ENCODE results near the gene DSCAM. TPM values are rescaled to one million over a fixed set of nuclear protein-coding genes. Genes with fewer than 3 reads are reported as not detected.

DSCAM gene
- total and polyA plus RNA-seq, 4 donors: 8.2 to 27.7 (median 15.2) TPM

DNA sequence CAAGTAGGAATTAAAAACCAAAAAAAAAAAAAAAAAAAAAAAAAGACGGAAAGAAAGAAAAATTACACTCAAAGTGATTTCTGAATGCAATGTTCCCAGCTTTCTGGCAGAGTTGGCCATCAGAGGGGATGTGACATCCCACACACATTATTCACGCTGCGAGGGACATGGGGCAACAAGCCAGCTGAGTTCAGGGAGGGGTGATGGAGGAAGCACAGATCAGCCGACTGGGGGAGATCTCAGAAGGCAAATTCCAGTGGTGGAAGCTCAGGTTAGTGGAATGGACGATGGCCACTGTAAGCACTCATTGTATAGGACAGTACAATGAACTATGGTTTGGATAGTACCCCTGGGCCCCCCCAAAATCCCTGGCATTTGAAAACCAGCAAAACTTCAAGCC lies 667.8 kb downstream of the DSCAM start:
- peaks cover 3% of the 10 kb centered on the region for H3K36me3 ChIP-seq (ENCODE audit: control insufficient read depth, insufficient read depth, low read length)
- WGBS (ENCODE audit: insufficient coverage): no CpG with 5 or more reads among the region's 5 CpGs
- H3K27me3 ChIP-seq (ENCODE audit: control insufficient read depth, insufficient read depth, low read length): no peaks in the 10 kb centered on the region
- peaks cover 10% of the 10 kb centered on the region for H3K4me1 ChIP-seq (ENCODE audit: control insufficient read depth, insufficient read depth, low read length)
- no peak overlapping the region for H3K4me3 ChIP-seq (ENCODE audit: low read depth, low read length)
- peak in 2 of 6 donors; percentile 29 to 60 for DNase-seq (ENCODE audit: low read depth in 4 of 6, low spot score in 6 of 6)
- no peaks in the 10 kb centered on the region for H3K9me3 ChIP-seq (ENCODE audit: control insufficient read depth, insufficient read depth, low read length)
- H3K27ac ChIP-seq (ENCODE audit: low read depth, low read length): no peak overlapping the region

GRCh38 chr21:40178726-40179125 lies 668.2 kb downstream of the DSCAM start:
- Histone ChIP-seq H3K4me3 (ENCODE audit: low read depth, low read length) (no peak overlapping the region), H3K36me3 (ENCODE audit: control insufficient read depth, insufficient read depth, low read length) (peaks cover 3% of the 10 kb centered on the region), H3K27me3 (ENCODE audit: control insufficient read depth, insufficient read depth, low read length) (no peaks in the 10 kb centered on the region), H3K9me3 (ENCODE audit: control insufficient read depth, insufficient read depth, low read length) (no peaks in the 10 kb centered on the region), H3K4me1 (ENCODE audit: control insufficient read depth, insufficient read depth, low read length) (peaks cover 10% of the 10 kb centered on the region), H3K27ac (ENCODE audit: low read depth, low read length) (peak overlapping the region; percentile 7)
- DNase-seq (ENCODE audit: low read depth in 4 of 6, low spot score in 6 of 6): no peak
- 96% methylated on average over 19 of the region's 19 CpGs for WGBS (ENCODE audit: insufficient coverage)

DNA sequence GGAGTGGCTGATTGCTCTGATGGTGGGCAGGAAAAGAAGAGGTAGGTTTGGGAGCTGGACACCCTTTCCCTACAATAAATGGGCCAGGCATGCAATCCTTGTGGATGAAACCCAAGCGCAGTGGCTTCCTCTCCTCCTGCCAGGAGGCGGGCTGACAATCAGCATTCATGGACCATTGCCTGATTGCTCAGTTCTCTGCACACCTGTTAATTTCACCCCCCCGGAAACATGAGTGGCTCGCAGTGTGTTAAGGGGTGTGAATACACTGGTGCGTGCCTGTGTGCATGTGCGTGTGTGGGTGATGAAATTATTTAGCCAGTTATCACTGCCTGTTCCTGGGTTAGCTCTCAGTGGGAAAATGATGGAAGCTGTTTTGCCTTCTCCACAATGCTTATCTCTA lies 669.0 kb downstream of the DSCAM start:
- no peak for DNase-seq (ENCODE audit: low read depth in 4 of 6, low spot score in 6 of 6)
- WGBS (ENCODE audit: insufficient coverage): no CpG with 5 or more reads among the region's 6 CpGs
- Histone ChIP-seq H3K4me3 (ENCODE audit: low read depth, low read length) (no peak overlapping the region), H3K27me3 (ENCODE audit: control insufficient read depth, insufficient read depth, low read length) (no peaks in the 10 kb centered on the region), H3K4me1 (ENCODE audit: control insufficient read depth, insufficient read depth, low read length) (peaks cover 10% of the 10 kb centered on the region), H3K27ac (ENCODE audit: low read depth, low read length) (no peak overlapping the region), H3K9me3 (ENCODE audit: control insufficient read depth, insufficient read depth, low read length) (no peaks in the 10 kb centered on the region), H3K36me3 (ENCODE audit: control insufficient read depth, insufficient read depth, low read length) (peaks cover 3% of the 10 kb centered on the region)

DNA sequence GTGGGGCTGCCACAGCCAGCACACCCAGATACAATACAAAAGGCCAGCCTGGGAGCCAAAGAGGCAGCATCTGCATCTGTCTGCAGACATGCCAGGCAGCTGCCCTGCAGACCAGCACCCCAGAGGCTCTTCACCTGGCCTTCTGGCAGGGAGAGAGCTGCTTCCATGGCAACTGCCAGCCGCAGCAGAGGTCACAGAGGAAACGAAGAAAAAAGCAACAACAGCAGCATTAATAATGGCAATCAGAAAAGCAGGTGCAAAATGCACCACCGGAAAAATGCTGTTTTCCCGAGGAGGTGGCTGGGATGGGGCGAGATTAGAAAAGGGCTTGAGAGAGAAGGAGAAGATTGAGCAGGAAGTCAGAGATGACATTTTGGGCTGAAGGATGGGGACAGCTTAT lies 670.2 kb downstream of the DSCAM start:
- Histone ChIP-seq H3K36me3 (ENCODE audit: control insufficient read depth, insufficient read depth, low read length) (peaks cover 3% of the 10 kb centered on the region), H3K4me1 (ENCODE audit: control insufficient read depth, insufficient read depth, low read length) (peaks cover 10% of the 10 kb centered on the region), H3K4me3 (ENCODE audit: low read depth, low read length) (no peak overlapping the region), H3K27ac (ENCODE audit: low read depth, low read length) (no peak overlapping the region), H3K9me3 (ENCODE audit: control insufficient read depth, insufficient read depth, low read length) (no peaks in the 10 kb centered on the region), H3K27me3 (ENCODE audit: control insufficient read depth, insufficient read depth, low read length) (no peaks in the 10 kb centered on the region)
- 26% methylated on average over 5 of the region's 5 CpGs for WGBS (ENCODE audit: insufficient coverage)
- peak in 3 of 6 donors; percentile 49 to 92 (median 79) for DNase-seq (ENCODE audit: low read depth in 4 of 6, low spot score in 6 of 6)

GRCh38 chr21:40173816-40174215 lies 673.1 kb downstream of the DSCAM start:
- WGBS (ENCODE audit: insufficient coverage): 67% methylated on average over 2 of the region's 6 CpGs

GRCh38 chr21:40169971-40170370 lies 677.0 kb downstream of the DSCAM start:
- 93% methylated on average over 10 of the region's 11 CpGs for WGBS (ENCODE audit: insufficient coverage)
- Histone ChIP-seq H3K9me3 (ENCODE audit: control insufficient read depth, insufficient read depth, low read length) (no peaks in the 10 kb centered on the region), H3K4me3 (ENCODE audit: low read depth, low read length) (no peak overlapping the region), H3K36me3 (ENCODE audit: control insufficient read depth, insufficient read depth, low read length) (no peaks in the 10 kb centered on the region), H3K27me3 (ENCODE audit: control insufficient read depth, insufficient read depth, low read length) (no peaks in the 10 kb centered on the region), H3K27ac (ENCODE audit: low read depth, low read length) (no peak overlapping the region), H3K4me1 (ENCODE audit: control insufficient read depth, insufficient read depth, low read length) (peaks cover 7% of the 10 kb centered on the region)
- no peak for DNase-seq (ENCODE audit: low read depth in 4 of 6, low spot score in 6 of 6)

More at GRCh38 chr21:40173816-40174215, 673.1 kb downstream of the DSCAM start:
- no peak for DNase-seq (ENCODE audit: low read depth in 4 of 6, low spot score in 6 of 6)
- Histone ChIP-seq H3K4me1 (ENCODE audit: control insufficient read depth, insufficient read depth, low read length) (peaks cover 10% of the 10 kb centered on the region), H3K4me3 (ENCODE audit: low read depth, low read length) (no peak overlapping the region), H3K27ac (ENCODE audit: low read depth, low read length) (no peak overlapping the region), H3K27me3 (ENCODE audit: control insufficient read depth, insufficient read depth, low read length) (no peaks in the 10 kb centered on the region), H3K9me3 (ENCODE audit: control insufficient read depth, insufficient read depth, low read length) (no peaks in the 10 kb centered on the region), H3K36me3 (ENCODE audit: control insufficient read depth, insufficient read depth, low read length) (peaks cover 2% of the 10 kb centered on the region)

DNA sequence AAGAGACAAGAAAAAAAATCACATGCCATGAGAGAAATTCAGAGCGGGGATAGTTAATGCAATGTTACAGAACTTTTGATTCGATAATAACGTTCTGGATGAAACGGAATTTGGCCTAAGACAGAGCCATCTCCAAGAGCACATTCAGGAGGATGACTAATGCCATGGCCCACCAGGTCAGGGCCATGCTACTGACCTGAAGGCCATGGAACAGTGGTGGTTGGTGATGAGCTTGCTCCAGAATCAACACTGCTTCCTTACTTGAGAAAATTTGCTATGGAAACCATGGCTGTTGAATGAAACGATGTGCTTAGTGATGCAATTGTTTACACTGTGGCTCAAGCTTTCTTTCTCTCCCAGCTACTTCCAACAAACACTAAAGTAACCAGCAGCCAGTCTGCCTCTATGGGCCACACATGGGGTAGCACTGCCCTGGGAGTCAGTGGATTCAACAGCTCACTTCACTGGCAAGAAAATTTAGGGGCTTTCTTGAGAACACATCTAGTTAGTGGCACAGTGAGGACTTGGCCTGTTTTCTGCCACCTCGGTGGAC lies 680.6 kb downstream of the DSCAM start:
- no peaks in the 10 kb centered on the region for H3K27me3 ChIP-seq (ENCODE audit: control insufficient read depth, insufficient read depth, low read length)
- no peak overlapping the region for H3K4me3 ChIP-seq (ENCODE audit: low read depth, low read length)
- no peaks in the 10 kb centered on the region for H3K36me3 ChIP-seq (ENCODE audit: control insufficient read depth, insufficient read depth, low read length)
- H3K9me3 ChIP-seq (ENCODE audit: control insufficient read depth, insufficient read depth, low read length): no peaks in the 10 kb centered on the region
- WGBS (ENCODE audit: insufficient coverage): 54% methylated on average over 4 of the region's 6 CpGs
- H3K27ac ChIP-seq (ENCODE audit: low read depth, low read length): peak overlapping the region; percentile 57
- DNase-seq (ENCODE audit: low read depth in 4 of 6, low spot score in 6 of 6): peak in 2 of 6 donors; percentile 59 to 69
- peaks cover 9% of the 10 kb centered on the region for H3K4me1 ChIP-seq (ENCODE audit: control insufficient read depth, insufficient read depth, low read length)

DNA sequence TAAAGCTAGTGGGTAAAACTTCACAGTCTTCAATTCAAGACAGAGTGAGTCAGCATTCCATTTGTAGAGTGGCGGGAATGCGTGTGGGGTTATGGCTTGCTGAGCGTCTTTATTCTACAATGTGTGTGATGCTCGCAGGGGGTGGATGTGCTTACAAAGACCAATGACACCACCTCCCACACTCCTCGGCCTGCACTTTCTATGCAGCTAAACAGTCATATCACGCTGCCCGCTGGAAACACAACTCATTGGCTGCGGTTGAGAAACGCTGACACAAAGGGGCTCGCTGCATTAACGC lies 681.2 kb downstream of the DSCAM start:
- peaks cover 9% of the 10 kb centered on the region for H3K4me1 ChIP-seq (ENCODE audit: control insufficient read depth, insufficient read depth, low read length)
- no peaks in the 10 kb centered on the region for H3K27me3 ChIP-seq (ENCODE audit: control insufficient read depth, insufficient read depth, low read length)
- peak in 2 of 6 donors; percentile 61 to 81 for DNase-seq (ENCODE audit: low read depth in 4 of 6, low spot score in 6 of 6)
- no peaks in the 10 kb centered on the region for H3K9me3 ChIP-seq (ENCODE audit: control insufficient read depth, insufficient read depth, low read length)
- H3K4me3 ChIP-seq (ENCODE audit: low read depth, low read length): no peak overlapping the region
- 5% methylated on average over 4 of the region's 11 CpGs for WGBS (ENCODE audit: insufficient coverage)
- H3K27ac ChIP-seq (ENCODE audit: low read depth, low read length): peak overlapping the region; percentile 57
- no peaks in the 10 kb centered on the region for H3K36me3 ChIP-seq (ENCODE audit: control insufficient read depth, insufficient read depth, low read length)

DNA sequence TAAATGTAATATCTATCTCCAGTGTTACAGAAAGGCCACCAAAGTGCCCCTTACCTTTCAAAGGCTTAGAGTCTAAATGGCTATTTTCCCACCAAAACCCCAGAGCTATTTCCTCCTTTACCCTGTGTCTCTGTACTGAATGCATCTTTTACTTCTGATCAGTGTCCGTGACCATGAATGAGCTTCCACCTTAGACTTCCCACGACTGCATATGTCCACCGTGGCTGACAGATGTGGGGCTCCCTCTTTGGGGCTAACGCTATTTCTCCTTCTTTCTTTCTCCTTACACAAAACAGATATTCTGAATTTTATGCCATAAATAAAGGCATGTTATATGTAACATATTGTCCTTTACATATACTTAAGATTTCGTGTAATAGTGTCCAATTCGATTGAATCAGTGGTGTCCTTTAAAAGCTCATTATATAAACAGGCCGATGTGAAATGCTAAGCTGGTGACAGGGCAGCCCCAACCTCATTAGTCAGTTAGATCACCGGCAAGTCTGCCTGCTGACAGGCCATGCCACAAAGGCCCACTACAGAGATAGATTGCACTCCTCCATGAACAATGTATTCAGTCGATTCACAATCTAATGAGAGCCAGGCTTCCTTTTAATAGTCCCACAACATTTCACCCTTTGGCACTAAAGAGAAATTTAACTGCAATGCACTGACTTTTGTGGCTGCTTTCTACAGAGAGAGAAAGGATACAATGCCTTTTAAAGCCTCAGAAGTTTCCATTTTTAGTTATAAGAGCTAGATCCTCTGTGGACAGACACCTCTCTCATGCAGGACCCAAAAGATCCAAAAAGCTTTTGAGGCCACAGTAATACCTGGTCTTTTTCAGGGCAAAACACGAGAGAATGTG lies 681.8 kb downstream of the DSCAM start:
- peak in 2 of 6 donors; percentile 63 to 86 for DNase-seq (ENCODE audit: low read depth in 4 of 6, low spot score in 6 of 6)
- Histone ChIP-seq H3K27me3 (ENCODE audit: control insufficient read depth, insufficient read depth, low read length) (no peaks in the 10 kb centered on the region), H3K4me1 (ENCODE audit: control insufficient read depth, insufficient read depth, low read length) (peaks cover 9% of the 10 kb centered on the region), H3K9me3 (ENCODE audit: control insufficient read depth, insufficient read depth, low read length) (no peaks in the 10 kb centered on the region), H3K36me3 (ENCODE audit: control insufficient read depth, insufficient read depth, low read length) (no peaks in the 10 kb centered on the region), H3K27ac (ENCODE audit: low read depth, low read length) (peak overlapping the region; percentile 57), H3K4me3 (ENCODE audit: low read depth, low read length) (no peak overlapping the region)
- 27% methylated on average over 5 of the region's 10 CpGs for WGBS (ENCODE audit: insufficient coverage)

DNA sequence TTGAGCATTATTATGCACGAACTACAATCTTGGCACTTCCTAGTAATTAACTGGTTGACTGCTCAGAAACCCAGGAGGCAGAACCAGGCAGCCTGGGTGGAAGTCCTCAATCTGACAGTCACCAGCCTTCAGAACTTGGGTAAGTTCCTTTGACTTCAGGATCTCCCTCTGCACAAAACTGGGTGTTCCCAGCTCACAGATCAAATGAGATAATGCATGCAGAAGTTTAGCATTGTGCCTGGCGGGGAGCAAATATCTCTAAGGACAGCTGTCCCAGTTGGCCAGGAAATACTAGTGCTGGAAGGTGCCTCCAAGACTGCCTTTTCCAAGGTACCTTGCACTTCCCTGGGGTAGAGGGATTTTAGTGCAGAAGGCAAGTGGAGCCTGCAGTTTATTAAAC lies 684.9 kb downstream of the DSCAM start:
- DNase-seq (ENCODE audit: low read depth in 4 of 6, low spot score in 6 of 6): no peak
- H3K27me3 ChIP-seq (ENCODE audit: control insufficient read depth, insufficient read depth, low read length): no peaks in the 10 kb centered on the region
- no peak overlapping the region for H3K27ac ChIP-seq (ENCODE audit: low read depth, low read length)
- H3K4me3 ChIP-seq (ENCODE audit: low read depth, low read length): no peak overlapping the region
- no peaks in the 10 kb centered on the region for H3K36me3 ChIP-seq (ENCODE audit: control insufficient read depth, insufficient read depth, low read length)
- no peaks in the 10 kb centered on the region for H3K9me3 ChIP-seq (ENCODE audit: control insufficient read depth, insufficient read depth, low read length)
- H3K4me1 ChIP-seq (ENCODE audit: control insufficient read depth, insufficient read depth, low read length): peaks cover 9% of the 10 kb centered on the region
- WGBS (ENCODE audit: insufficient coverage): 45% methylated on average over 1 of the region's 2 CpGs

Measured in spinal cord (tissue), 10 donors.